Mononuclear cell (primary cell): ENCODE results near the gene MSL3B.

Source experiments
- H3K27me3 ChIP-seq: 2 replicates; pipeline ENCODE4 v1.6.0; 2011; ENCODE audit warnings: low read length, control low read depth; ENCODE audit not compliant: insufficient read depth
- H3K4me1 ChIP-seq: 2 replicates; pipeline ENCODE4 v1.5.1; 2011; ENCODE audit warnings: mild to moderate bottlenecking, low read length, control low read depth; ENCODE audit not compliant: insufficient read depth
- H3K4me3 ChIP-seq: 2 replicates; pipeline ENCODE4 v1.5.1; 2011; ENCODE audit warnings: mild to moderate bottlenecking, low read length, moderate library complexity
- H3K9me3 ChIP-seq: 2 replicates; pipeline ENCODE4 v1.5.1; 2011; ENCODE audit warnings: low read depth, mild to moderate bottlenecking, control low read depth, low read length

Gene MSL3B

DNA sequence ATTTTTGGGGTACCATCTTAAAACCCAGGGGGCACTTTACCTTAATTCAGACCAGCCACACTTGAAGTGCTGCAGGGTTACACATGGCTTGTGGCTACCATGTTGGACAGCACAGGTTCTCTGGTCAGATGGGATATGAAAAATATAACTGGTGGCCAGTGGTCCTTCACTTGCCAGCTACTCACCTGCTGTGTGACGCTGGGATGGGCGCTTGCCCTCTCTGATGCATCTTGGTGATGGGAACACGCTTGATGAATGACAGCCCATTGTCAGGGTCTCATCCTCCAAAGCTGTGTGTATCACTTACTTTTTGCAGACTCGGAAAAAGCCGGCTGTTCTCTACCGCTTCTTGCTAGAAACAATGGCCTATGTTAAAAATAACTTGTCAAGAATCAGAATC lies 36.3 kb downstream of the MSL3B start:
- H3K9me3 ChIP-seq: no peaks in the 10 kb centered on the region
- no peaks in the 10 kb centered on the region for H3K27me3 ChIP-seq
- no peak overlapping the region for H3K4me3 ChIP-seq
- no peaks in the 10 kb centered on the region for H3K4me1 ChIP-seq

DNA sequence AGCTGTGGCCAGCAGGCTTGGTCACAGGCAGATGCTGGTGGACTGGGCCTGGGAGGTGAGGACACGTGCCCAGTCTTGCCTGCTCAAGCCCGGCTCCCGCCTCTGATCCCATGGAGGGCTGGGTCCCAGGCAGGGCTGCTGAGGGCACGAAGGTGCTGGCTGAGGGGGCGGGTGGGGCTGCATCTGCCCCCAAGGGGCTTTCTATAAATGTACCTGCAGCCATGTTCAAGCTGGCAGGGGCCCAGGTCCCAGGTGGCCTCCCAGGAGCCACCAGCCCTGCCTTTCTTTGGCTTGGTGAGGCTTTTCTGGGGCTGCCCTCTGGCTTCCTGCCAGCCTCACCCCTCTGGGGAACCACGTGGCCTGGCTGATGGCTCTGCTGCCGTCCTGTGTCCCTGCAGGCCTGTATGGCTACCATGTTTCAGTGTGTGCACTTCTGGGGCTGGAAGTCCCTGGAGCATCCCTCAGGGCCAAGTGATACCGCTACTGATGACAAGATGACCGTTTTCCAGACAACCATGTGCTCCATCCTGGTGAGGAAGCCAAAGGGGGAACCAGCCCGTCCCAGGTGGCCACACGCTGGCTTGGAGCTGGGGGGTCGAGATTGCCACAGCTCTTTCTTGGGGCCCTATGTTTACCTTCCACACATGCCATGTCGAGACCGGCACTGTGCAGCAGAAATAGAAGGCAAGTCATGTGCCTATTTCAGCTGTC lies 37.0 kb downstream of the MSL3B start:
- Histone ChIP-seq H3K27me3 (no peaks in the 10 kb centered on the region), H3K4me1 (no peaks in the 10 kb centered on the region), H3K9me3 (no peaks in the 10 kb centered on the region)

DNA sequence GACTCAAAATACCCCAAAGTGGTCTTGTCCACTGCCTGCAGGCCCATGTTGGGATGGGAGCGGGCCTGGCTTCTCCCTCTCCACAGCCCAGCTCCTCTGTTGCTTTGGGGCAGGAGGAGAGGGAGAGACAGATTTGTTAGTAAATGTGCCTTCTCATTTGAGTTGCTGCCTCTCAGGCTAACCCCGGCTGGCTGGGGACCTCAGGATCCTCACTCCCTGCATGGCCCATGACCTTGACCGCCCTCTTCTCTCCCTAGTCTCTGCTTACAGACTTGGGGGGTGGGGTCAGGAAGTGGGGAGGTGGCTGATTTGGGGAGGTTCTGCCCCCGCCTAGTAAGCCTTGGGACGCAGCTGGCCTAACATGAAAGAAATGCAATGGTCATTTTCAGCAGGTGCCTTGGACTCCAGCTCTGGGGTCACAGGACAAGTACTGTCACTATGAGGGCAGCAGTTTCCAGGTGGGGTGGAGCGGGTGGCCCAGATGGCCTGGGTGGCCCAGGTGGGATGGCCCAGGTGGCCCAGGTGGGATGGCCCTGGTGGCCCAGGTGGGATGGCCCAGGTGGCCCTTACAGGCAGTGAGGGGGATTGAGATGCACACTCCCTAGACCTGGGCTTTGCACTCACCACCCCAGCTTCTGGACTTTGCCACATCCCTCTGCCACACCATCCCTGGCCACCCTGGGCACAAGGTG lies 37.9 kb downstream of the MSL3B start:
- Histone ChIP-seq H3K27me3 (no peaks in the 10 kb centered on the region), H3K4me1 (no peaks in the 10 kb centered on the region), H3K4me3 (no peak overlapping the region), H3K9me3 (no peaks in the 10 kb centered on the region)

More for the DNA sequence above, 37.0 kb downstream of the MSL3B start:
- H3K4me3 ChIP-seq: no peak overlapping the region

DNA sequence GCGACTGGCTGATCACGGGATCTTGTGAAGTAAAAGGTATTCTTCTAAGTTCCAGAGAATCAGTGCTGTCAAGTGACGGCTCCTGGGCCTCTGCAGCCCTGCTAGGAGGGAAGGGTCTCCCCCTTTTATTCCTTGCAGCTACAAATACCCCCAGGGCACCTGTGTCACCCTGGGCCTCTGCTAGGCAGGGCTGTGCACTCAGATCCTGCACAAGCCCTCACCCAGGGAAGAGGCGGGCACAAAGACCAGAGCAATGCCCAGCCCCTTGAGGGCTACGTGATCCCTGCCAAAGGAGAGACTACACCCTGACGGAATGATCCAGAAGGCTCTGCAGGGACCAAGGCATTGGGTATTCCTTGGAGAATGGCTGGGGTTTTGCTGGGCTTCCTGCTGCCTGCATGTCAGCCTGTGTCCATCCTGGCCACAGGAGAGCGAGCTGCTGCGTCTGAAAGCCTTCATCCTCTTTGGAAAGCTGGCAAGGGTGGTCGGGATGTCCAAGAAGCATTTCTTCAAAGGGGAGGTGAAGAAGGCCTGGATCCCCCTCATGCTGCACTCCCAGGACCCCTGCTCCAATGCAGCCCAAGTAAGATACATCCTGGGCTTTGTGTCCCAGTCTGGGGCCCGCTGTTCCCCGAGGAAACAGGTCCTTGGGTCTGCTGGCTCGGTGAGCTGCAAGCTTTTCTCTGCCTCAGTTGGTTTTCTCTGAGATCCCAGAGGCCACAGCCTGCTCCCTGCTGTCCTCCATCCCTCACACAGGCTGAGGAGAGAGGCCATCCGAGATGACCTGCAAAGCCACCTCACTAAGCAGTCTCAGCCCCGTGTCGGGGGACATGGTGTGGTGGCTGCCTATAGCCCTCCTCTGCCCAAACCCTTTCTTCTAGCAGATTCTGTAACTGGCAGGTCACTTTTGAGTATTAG lies 38.7 kb downstream of the MSL3B start:
- Histone ChIP-seq H3K27me3 (no peaks in the 10 kb centered on the region), H3K4me3 (no peak overlapping the region), H3K4me1 (no peaks in the 10 kb centered on the region), H3K9me3 (no peaks in the 10 kb centered on the region)

DNA sequence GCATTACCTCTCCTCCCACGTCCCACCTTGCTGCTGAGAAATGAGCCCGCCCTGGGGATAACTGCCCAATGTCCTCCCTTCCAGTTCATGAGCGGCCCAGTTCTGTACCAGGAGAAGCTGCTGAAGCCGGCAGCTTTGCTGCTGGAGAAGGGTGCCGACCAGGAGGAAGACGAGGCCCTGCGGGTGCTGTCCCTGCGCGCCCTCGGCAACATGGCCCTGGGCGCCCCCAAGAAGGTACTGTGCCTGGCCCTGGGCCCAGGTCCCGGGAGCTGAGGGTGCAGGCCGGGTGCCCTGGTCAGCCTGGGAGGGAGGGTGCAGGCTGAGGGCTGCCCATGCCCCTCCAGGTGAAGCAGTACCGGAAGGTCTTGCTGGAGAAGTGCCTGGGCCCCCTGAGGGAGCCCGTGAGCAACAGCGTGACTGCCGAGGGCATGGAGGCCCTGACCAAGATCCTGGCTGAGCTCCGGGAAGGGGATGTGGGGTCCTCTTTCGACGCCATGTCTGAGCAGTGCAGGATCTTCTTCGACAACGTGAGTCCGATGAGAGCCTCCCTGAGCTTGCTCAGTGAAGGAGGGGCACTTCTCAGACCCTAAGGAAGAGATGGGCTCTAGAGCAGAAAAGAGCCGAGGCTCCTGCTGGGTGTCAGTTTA lies 39.5 kb downstream of the MSL3B start:
- H3K9me3 ChIP-seq: no peaks in the 10 kb centered on the region
- no peak overlapping the region for H3K4me3 ChIP-seq
- no peaks in the 10 kb centered on the region for H3K4me1 ChIP-seq
- no peaks in the 10 kb centered on the region for H3K27me3 ChIP-seq

DNA sequence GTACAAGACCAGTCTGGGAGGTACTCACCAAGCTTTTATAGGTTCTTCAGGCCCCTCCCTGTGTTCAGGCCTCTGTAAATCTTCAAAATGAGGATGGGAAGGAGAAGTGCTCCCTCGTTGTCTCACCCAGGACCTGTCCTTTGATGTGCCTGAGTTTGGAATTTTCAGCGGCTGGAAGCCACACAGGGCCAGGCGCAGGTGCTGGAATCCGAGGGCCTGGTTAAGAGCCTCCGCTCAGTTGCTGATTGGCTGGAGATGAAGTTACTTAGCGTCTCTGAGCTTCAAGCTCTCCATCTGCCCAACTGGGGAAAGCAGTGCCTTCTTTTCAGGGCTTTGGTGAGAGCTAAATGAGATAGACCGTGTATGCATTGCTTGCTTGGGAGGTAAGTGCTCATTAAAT lies 43.8 kb downstream of the MSL3B start:
- H3K9me3 ChIP-seq: no peaks in the 10 kb centered on the region
- H3K27me3 ChIP-seq: no peaks in the 10 kb centered on the region
- no peaks in the 10 kb centered on the region for H3K4me1 ChIP-seq
- no peak overlapping the region for H3K4me3 ChIP-seq

DNA sequence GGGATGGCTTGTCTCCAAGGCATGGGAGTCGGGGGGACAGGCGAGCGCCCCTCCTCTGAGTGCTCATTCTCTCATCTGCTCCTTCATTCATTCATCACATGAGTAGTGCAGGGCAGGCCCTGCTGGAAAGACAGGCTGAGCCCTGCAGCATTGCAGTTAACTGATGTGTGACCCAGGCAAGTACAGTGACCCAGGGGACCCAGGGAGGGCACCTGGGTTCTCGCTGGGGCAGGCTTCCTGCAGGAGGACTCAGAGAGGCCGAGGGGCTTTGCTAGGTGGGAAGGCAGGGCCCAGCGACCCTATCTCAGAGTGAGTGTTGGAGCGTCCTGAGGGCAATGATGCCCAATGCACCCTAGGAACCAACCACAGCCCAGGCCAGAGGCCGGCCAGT lies 44.5 kb downstream of the MSL3B start:
- Histone ChIP-seq H3K27me3 (no peaks in the 10 kb centered on the region), H3K4me3 (no peak overlapping the region), H3K9me3 (no peaks in the 10 kb centered on the region), H3K4me1 (no peaks in the 10 kb centered on the region)

DNA sequence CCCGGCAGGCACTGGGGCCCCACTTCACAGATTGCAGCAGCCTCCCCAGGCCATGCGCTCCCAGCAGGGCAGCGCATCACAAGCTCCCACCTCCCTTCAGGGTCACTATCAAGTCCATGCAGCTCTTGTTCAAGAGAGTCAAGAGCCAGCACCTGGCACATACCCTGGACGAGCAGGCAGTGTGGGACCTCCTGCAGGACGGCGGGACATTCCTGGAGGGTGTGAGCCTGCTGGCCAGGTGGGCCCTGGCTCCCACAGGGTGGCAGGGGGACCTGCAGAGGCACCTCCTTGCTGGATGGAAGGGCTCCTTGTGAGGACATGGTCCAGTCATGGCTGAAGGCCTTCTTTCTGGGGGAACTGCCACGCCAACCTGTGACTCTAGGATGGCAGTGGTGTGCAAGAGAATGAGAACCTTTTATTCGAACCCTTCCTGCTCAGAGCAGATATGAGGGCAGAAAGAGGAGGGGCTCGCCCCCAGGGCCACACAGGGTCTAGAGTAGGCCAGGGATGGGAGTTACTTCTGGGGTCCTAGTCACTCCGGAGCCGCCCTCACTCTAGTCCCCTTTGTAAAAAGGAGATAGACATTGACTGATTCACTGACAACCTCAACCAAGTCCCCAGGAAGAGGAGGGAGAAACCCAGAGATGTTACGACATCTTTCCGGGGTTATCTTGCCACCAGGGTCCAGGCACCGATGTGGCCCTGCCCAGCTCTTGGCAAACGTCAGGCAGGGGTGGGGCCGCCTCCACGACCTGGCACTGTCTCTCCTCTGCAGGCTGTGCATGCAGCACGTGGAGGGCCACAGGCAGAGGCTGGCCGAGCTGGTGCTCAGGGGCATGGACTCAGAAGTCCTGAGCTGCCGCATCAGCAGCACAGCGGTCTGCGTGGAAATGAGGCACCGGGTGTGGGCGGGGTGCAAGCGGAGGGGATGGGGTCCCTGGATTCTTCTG lies 45.1 kb downstream of the MSL3B start:
- no peaks in the 10 kb centered on the region for H3K4me1 ChIP-seq
- H3K27me3 ChIP-seq: no peaks in the 10 kb centered on the region
- H3K4me3 ChIP-seq: no peak overlapping the region
- no peaks in the 10 kb centered on the region for H3K9me3 ChIP-seq

DNA sequence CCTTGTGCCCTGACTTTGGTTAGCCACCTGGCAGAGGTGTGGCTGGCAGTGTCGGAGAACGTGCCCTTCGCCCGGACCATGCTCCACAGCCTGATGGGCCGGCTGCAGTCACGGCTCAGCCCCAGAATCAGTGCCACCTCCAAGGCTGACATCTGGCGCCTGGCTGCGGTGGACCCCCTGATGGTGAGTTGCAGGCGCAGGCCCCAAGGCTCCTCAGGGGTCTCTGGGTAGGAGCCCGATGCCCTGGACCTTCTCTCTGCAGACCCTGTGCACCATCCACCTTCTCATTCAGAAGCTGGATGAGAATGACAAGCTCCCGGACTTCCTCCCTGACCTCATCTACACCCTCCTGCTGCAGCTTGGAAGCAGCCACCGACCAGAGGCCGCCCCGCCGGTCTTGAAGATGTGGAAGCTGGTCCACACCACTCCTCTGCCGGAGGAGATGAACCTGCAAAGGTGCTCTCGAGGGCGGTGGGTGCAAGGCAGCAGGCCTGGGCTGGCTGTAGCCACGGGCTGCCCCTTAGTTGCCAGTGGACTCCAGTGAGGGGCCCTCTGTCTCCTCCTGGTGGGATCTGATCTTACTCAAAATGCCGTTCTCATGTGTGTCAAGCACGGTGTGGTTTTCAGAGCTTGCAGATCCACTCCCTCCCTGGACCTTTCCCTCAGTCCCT lies 46.0 kb downstream of the MSL3B start:
- Histone ChIP-seq H3K9me3 (no peaks in the 10 kb centered on the region), H3K4me3 (no peak overlapping the region), H3K27me3 (no peaks in the 10 kb centered on the region), H3K4me1 (no peaks in the 10 kb centered on the region)

DNA sequence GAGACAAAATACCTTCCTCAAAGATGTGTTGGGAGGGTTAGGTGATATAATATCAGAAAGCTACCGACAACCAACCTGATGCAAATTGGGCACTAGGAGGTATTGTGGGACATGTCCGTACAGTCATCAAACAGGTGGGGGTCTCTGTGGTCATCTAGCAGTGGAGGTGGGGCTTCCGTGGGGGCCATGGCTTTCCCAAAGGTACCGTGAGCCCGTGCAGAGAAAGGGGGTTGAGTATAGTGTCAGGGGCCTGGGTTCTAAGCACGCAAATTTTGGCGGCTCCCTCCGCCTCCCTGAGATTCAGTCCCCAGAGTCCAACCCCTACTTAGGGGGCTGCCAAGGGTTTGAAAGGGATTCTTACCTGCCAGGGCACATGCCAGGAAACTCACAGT lies 46.5 kb downstream of the MSL3B start:
- H3K9me3 ChIP-seq: no peaks in the 10 kb centered on the region
- H3K4me1 ChIP-seq: no peaks in the 10 kb centered on the region
- H3K4me3 ChIP-seq: no peak overlapping the region
- no peaks in the 10 kb centered on the region for H3K27me3 ChIP-seq

DNA sequence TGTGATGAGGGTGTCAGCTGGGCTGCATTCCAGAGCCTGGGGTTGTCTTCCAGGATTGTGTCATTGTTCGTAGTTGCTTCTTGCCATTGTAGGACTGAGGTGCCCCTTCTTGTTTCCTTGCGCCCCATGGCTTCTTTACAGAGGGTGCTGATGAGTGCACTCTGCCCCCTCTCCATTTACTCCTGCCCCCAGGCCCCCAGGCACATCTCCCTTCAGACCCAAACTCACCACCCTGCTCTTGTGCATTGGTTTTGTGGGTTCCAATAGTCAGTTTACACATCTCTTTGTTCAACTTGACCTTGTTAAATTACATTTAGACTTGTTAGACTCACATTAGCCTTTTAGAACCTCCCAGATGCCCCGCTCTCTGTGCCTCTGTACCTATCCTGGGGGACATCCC lies 47.0 kb downstream of the MSL3B start:
- no peaks in the 10 kb centered on the region for H3K9me3 ChIP-seq
- no peaks in the 10 kb centered on the region for H3K4me1 ChIP-seq
- H3K27me3 ChIP-seq: no peaks in the 10 kb centered on the region
- H3K4me3 ChIP-seq: no peak overlapping the region

DNA sequence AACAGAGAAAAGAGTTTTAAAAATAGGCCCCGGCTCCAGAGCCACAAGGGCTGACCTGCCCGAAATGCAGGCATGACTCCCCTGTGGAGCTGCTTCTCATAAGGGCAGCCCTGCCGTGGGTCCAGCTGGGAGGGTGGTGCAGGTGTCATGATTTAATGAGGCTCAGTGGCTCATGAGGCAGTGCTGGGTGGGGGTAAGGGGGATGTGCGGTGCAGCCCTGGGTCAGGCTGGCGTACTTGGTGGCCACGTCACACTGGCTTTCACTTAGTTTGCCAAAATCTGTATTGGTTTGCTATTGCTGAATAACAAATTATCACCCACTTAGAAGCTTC lies 47.4 kb downstream of the MSL3B start:
- Histone ChIP-seq H3K4me3 (no peak overlapping the region), H3K27me3 (no peaks in the 10 kb centered on the region), H3K9me3 (no peaks in the 10 kb centered on the region)

DNA sequence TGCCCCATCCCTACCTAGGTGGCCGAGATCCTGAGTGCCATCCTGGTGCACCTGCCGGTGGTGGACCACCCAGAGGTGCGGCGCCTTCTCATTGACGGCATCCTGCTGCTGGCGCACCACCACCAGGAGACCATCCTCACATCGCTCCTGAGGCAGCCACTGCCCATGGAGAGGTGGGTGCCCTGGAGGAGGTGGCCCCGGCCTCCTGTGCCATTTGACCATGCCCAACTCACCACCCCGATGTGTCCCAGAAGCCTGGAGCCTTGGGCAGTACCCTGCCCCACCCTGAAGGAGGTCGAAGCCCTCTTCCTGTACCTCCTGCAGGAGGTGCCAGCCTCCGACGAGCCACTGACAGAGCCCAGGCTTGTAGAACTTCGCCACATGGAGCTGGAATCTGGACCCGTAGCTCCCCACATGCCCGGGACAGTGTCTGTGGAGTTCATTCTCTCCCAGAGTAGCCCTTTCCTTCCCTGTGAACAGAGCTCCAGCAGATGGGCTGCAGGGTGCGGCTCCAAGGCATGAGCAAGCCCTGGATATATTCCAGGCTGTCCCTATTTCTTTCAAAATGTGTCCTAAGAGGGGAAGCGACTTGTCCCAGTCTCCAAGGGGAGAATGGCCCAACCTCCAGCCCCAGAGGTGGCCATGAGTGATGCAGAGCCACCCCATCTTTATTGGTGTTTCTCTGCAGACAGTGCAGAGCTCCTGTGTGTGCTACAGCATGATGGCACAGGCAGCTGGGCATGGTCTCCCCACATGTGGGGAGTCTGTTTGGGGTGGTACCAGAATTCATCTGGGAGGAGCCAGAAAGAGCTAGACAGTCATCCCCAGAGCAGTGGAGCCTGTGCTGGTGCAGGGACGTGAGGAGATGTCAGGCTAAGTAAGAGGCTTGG lies 48.1 kb downstream of the MSL3B start:
- Histone ChIP-seq H3K9me3 (no peaks in the 10 kb centered on the region), H3K27me3 (no peaks in the 10 kb centered on the region), H3K4me1 (no peaks in the 10 kb centered on the region), H3K4me3 (no peak overlapping the region)

More for the DNA sequence above, 47.4 kb downstream of the MSL3B start:
- no peaks in the 10 kb centered on the region for H3K4me1 ChIP-seq
